ENCODE results near the gene ZNF169. TPM values are rescaled to one million over a fixed set of nuclear protein-coding genes. Genes with fewer than 3 reads are reported as not detected.
"Not testable (repeated sequence)": the region's sequence is repeated elsewhere in the genome, so short reads cannot be mapped to it uniquely, and the experiment has no call there.

Gene ZNF169
- total RNA-seq, 1 donor from 2014 or later: 9.9 TPM

- H3K27me3 Mint-ChIP-seq (ENCODE audit: insufficient read depth); intact Hi-C loops (cut with micrococcal nuclease); H3K36me3 Mint-ChIP-seq (ENCODE audit: low read depth); DNase-seq (ENCODE audit: low spot score); H3K4me3 Mint-ChIP-seq; H3K27ac Mint-ChIP-seq; H3K9me3 Mint-ChIP-seq; H3K4me1 Mint-ChIP-seq (ENCODE audit: low read depth): not testable (repeated sequence)
Measured at GRCh38 chr9:94338723-94339122, 79.6 kb downstream of the ZNF169 start.

- H3K27me3 Mint-ChIP-seq (ENCODE audit: insufficient read depth); H3K4me1 Mint-ChIP-seq (ENCODE audit: low read depth); DNase-seq (ENCODE audit: low spot score); H3K27ac Mint-ChIP-seq; H3K9me3 Mint-ChIP-seq; H3K4me3 Mint-ChIP-seq; H3K36me3 Mint-ChIP-seq (ENCODE audit: low read depth); intact Hi-C loops (cut with micrococcal nuclease): not testable (repeated sequence)
Measured at GRCh38 chr9:94339657-94340056, 80.6 kb downstream of the ZNF169 start.

GRCh38 chr9:94340750-94341149 lies 81.7 kb downstream of the ZNF169 start:
- H3K4me1 Mint-ChIP-seq (ENCODE audit: low read depth); H3K9me3 Mint-ChIP-seq; DNase-seq (ENCODE audit: low spot score); H3K27me3 Mint-ChIP-seq (ENCODE audit: insufficient read depth); H3K4me3 Mint-ChIP-seq; H3K27ac Mint-ChIP-seq; intact Hi-C loops (cut with micrococcal nuclease); H3K36me3 Mint-ChIP-seq (ENCODE audit: low read depth): not testable (repeated sequence)

- intact Hi-C loops (cut with micrococcal nuclease); H3K4me3 Mint-ChIP-seq; H3K27me3 Mint-ChIP-seq (ENCODE audit: insufficient read depth); DNase-seq (ENCODE audit: low spot score); H3K9me3 Mint-ChIP-seq; H3K27ac Mint-ChIP-seq; H3K4me1 Mint-ChIP-seq (ENCODE audit: low read depth); H3K36me3 Mint-ChIP-seq (ENCODE audit: low read depth): not testable (repeated sequence)
Measured at GRCh38 chr9:94341703-94342102, 82.6 kb downstream of the ZNF169 start.

GRCh38 chr9:94347451-94347850 lies 88.4 kb downstream of the ZNF169 start:
- H3K36me3 Mint-ChIP-seq (ENCODE audit: low read depth); H3K4me1 Mint-ChIP-seq (ENCODE audit: low read depth); H3K27me3 Mint-ChIP-seq (ENCODE audit: insufficient read depth); DNase-seq (ENCODE audit: low spot score); H3K4me3 Mint-ChIP-seq; intact Hi-C loops (cut with micrococcal nuclease); H3K9me3 Mint-ChIP-seq; H3K27ac Mint-ChIP-seq: not testable (repeated sequence)

GRCh38 chr9:94348754-94349153 lies 89.7 kb downstream of the ZNF169 start:
- H3K27me3 Mint-ChIP-seq (ENCODE audit: insufficient read depth); H3K4me3 Mint-ChIP-seq; H3K4me1 Mint-ChIP-seq (ENCODE audit: low read depth); H3K27ac Mint-ChIP-seq; DNase-seq (ENCODE audit: low spot score); H3K36me3 Mint-ChIP-seq (ENCODE audit: low read depth); H3K9me3 Mint-ChIP-seq; intact Hi-C loops (cut with micrococcal nuclease): not testable (repeated sequence)

Other genes with a start within 250 kb of the ZNF169 start
- 5.5 and 5.7 TPM in 2 replicates for gene PTPDC1, start 174.8 kb upstream of the ZNF169 start, total RNA-seq
- not detected in 2 replicates for gene NUTM2F, start 69.3 kb downstream of the ZNF169 start, total RNA-seq